Measurements from ENCODE around the gene ZBTB17. TPM values are rescaled to one million over a fixed set of nuclear protein-coding genes. Genes with fewer than 3 reads are reported as not detected.

The ZBTB17 gene
- total and polyA plus RNA-seq, 9 donors: 23.8 to 29.1 (median 26.0) TPM

GRCh38 chr1:16018308-16018707 lies 42.4 kb upstream of the ZBTB17 start:
- DNase-seq: peak; percentile 46
- H3K9me3 ChIP-seq (replicated peaks; ENCODE audit: control insufficient read depth, low read depth, low read length): no peaks in the 10 kb centered on the region
- H3K36me3 ChIP-seq (ENCODE audit: control insufficient read depth, insufficient read depth, low read length): peaks cover 8% of the 10 kb centered on the region
- peaks cover 18% of the 10 kb centered on the region for H3K27me3 ChIP-seq (ENCODE audit: control insufficient read depth, insufficient read depth, low read length)
- H3K4me1 ChIP-seq (ENCODE audit: control insufficient read depth, insufficient read depth, low read length): peaks cover 85% of the 10 kb centered on the region
- H3K27ac ChIP-seq (ENCODE audit: low read length): peak overlapping the region; percentile 97
- peak overlapping the region; percentile 53 for H3K4me3 ChIP-seq (ENCODE audit: low read length)
- WGBS (ENCODE audit: insufficient coverage): no CpG with 5 or more reads among the region's 4 CpGs

GRCh38 chr1:16017461-16018303 lies 41.8 kb upstream of the ZBTB17 start, which contains the start of gene HSPB7:
TSS of gene HSPB7 (minus strand) at chr1:16018043. CDS start at chr1:16017963, 80 bp downstream.
- 5% methylated on average over 28 of the region's 37 CpGs for WGBS (ENCODE audit: insufficient coverage)
- Histone ChIP-seq H3K4me3 (ENCODE audit: low read length) (peak within 1 kb of the TSS; percentile 53), H3K4me1 (ENCODE audit: control insufficient read depth, insufficient read depth, low read length) (peaks cover 87% of the 10 kb centered on the region), H3K36me3 (ENCODE audit: control insufficient read depth, insufficient read depth, low read length) (peaks cover 8% of the 10 kb centered on the region), H3K27me3 (ENCODE audit: control insufficient read depth, insufficient read depth, low read length) (peaks cover 15% of the 10 kb centered on the region), H3K9me3 (replicated peaks; ENCODE audit: control insufficient read depth, low read depth, low read length) (no peaks in the 10 kb centered on the region), H3K27ac (ENCODE audit: low read length) (peak within 1 kb of the TSS; percentile 97)
- peak; percentile 95 for DNase-seq

- Histone ChIP-seq H3K27me3 (ENCODE audit: control insufficient read depth, insufficient read depth, low read length) (peaks cover 12% of the 10 kb centered on the region), H3K4me3 (ENCODE audit: low read length) (peak overlapping the region; percentile 53), H3K36me3 (ENCODE audit: control insufficient read depth, insufficient read depth, low read length) (peaks cover 8% of the 10 kb centered on the region), H3K4me1 (ENCODE audit: control insufficient read depth, insufficient read depth, low read length) (peaks cover 93% of the 10 kb centered on the region), H3K9me3 (replicated peaks; ENCODE audit: control insufficient read depth, low read depth, low read length) (no peaks in the 10 kb centered on the region), H3K27ac (ENCODE audit: low read length) (peak overlapping the region; percentile 97)
- no peak for DNase-seq
- 71% methylated on average over 6 of the region's 10 CpGs for WGBS (ENCODE audit: insufficient coverage)
Measured at GRCh38 chr1:16017076-16017460, 41.2 kb upstream of the ZBTB17 start.

GRCh38 chr1:16015960-16016901 lies 40.3 kb upstream of the ZBTB17 start:
- DNase-seq: no peak
- 65% methylated on average over 9 of the region's 23 CpGs for WGBS (ENCODE audit: insufficient coverage)
- peaks cover 86% of the 10 kb centered on the region for H3K4me1 ChIP-seq (ENCODE audit: control insufficient read depth, insufficient read depth, low read length)
- peaks cover 5% of the 10 kb centered on the region for H3K27me3 ChIP-seq (ENCODE audit: control insufficient read depth, insufficient read depth, low read length)
- peaks cover 8% of the 10 kb centered on the region for H3K36me3 ChIP-seq (ENCODE audit: control insufficient read depth, insufficient read depth, low read length)
- no peaks in the 10 kb centered on the region for H3K9me3 ChIP-seq (replicated peaks; ENCODE audit: control insufficient read depth, low read depth, low read length)
- peak overlapping the region; percentile 53 for H3K4me3 ChIP-seq (ENCODE audit: low read length)
- peak overlapping the region; percentile 97 for H3K27ac ChIP-seq (ENCODE audit: low read length)

- H3K4me3 ChIP-seq (ENCODE audit: low read length): no peak overlapping the region
- 92% methylated on average over 24 of the region's 25 CpGs for WGBS (ENCODE audit: insufficient coverage)
- peaks cover under 1% of the 10 kb centered on the region for H3K27me3 ChIP-seq (ENCODE audit: control insufficient read depth, insufficient read depth, low read length)
- peaks cover 8% of the 10 kb centered on the region for H3K36me3 ChIP-seq (ENCODE audit: control insufficient read depth, insufficient read depth, low read length)
- H3K27ac ChIP-seq (ENCODE audit: low read length): peak overlapping the region; percentile 85
- H3K4me1 ChIP-seq (ENCODE audit: control insufficient read depth, insufficient read depth, low read length): peaks cover 84% of the 10 kb centered on the region
- no peaks in the 10 kb centered on the region for H3K9me3 ChIP-seq (replicated peaks; ENCODE audit: control insufficient read depth, low read depth, low read length)
- no peak for DNase-seq
Measured at GRCh38 chr1:16015491-16015890, 39.6 kb upstream of the ZBTB17 start.

- DNase-seq: peak; percentile 60
- Histone ChIP-seq H3K27ac (ENCODE audit: low read length) (peak overlapping the region; percentile 85), H3K36me3 (ENCODE audit: control insufficient read depth, insufficient read depth, low read length) (peaks cover 8% of the 10 kb centered on the region), H3K9me3 (replicated peaks; ENCODE audit: control insufficient read depth, low read depth, low read length) (no peaks in the 10 kb centered on the region), H3K4me1 (ENCODE audit: control insufficient read depth, insufficient read depth, low read length) (peaks cover 77% of the 10 kb centered on the region), H3K4me3 (ENCODE audit: low read length) (no peak overlapping the region), H3K27me3 (ENCODE audit: control insufficient read depth, insufficient read depth, low read length) (no peaks in the 10 kb centered on the region)
- 63% methylated on average over 6 of the region's 17 CpGs for WGBS (ENCODE audit: insufficient coverage)
Measured at GRCh38 chr1:16014509-16015482, 38.9 kb upstream of the ZBTB17 start.

- H3K27ac ChIP-seq (ENCODE audit: low read length): peak overlapping the region; percentile 85
- H3K36me3 ChIP-seq (ENCODE audit: control insufficient read depth, insufficient read depth, low read length): peaks cover 8% of the 10 kb centered on the region
- no peaks in the 10 kb centered on the region for H3K27me3 ChIP-seq (ENCODE audit: control insufficient read depth, insufficient read depth, low read length)
- DNase-seq: no peak
- H3K4me3 ChIP-seq (ENCODE audit: low read length): no peak overlapping the region
- peaks cover 68% of the 10 kb centered on the region for H3K4me1 ChIP-seq (ENCODE audit: control insufficient read depth, insufficient read depth, low read length)
- no CpG with 5 or more reads among the region's 4 CpGs for WGBS (ENCODE audit: insufficient coverage)
- no peaks in the 10 kb centered on the region for H3K9me3 ChIP-seq (replicated peaks; ENCODE audit: control insufficient read depth, low read depth, low read length)
Measured at GRCh38 chr1:16013908-16014258, 38.0 kb upstream of the ZBTB17 start.

- WGBS (ENCODE audit: insufficient coverage): 26% methylated on average over 16 of the region's 28 CpGs
- Histone ChIP-seq H3K4me3 (ENCODE audit: low read length) (peak overlapping the region; percentile 3), H3K9me3 (replicated peaks; ENCODE audit: control insufficient read depth, low read depth, low read length) (no peaks in the 10 kb centered on the region), H3K36me3 (ENCODE audit: control insufficient read depth, insufficient read depth, low read length) (peaks cover 8% of the 10 kb centered on the region), H3K27me3 (ENCODE audit: control insufficient read depth, insufficient read depth, low read length) (no peaks in the 10 kb centered on the region), H3K4me1 (ENCODE audit: control insufficient read depth, insufficient read depth, low read length) (peaks cover 63% of the 10 kb centered on the region), H3K27ac (ENCODE audit: low read length) (peak overlapping the region; percentile 85)
- DNase-seq: peak; percentile 86
Measured at GRCh38 chr1:16013220-16013907, 37.5 kb upstream of the ZBTB17 start.
